ENCODE measurements around the gene SMIM29.

SMIM29 gene

DNA sequence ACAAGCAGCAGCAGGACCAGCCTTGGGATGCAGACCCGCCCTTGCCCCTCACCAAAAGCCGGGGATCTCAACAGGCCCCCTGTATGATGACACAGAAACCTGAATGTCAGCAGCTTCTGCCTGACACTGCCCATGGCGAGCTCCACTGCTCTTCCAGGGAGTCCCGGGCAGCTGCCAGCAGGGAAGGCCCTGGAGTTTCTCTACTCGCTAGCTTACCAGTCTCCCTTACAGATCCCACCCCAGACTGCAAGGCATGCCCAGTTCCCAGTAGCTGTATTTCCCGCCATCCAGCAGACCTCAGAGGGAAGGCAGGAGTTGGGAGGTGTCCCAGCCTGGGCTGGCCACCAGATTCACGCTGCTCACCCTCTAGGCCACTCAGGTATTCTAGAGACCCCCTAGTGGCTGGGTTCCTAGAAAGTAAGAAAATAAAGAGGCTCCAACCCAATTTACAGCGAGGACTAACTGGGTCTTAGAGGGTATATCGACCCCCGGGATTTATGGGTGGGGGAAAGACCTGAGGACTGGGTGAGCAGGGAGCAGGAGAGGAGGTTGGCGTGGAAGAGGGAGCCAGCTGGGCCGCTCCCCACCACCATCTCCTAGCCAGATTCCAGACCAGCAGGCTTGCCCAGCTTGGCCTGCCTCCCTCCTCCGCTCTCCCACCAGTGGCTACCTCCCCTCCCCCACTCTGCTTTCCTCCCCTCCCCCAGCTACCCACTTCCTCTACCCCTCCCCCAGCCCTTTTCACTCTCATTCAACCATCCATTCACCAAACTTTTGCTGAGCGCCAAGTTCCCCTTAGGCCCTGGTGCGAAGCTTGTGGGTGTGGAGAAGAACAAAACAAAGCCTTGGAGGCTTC is 21.8 kb downstream of the SMIM29 start:
- no peak for DNase-seq (ENCODE audit: low read depth in 2 of 2)

DNA sequence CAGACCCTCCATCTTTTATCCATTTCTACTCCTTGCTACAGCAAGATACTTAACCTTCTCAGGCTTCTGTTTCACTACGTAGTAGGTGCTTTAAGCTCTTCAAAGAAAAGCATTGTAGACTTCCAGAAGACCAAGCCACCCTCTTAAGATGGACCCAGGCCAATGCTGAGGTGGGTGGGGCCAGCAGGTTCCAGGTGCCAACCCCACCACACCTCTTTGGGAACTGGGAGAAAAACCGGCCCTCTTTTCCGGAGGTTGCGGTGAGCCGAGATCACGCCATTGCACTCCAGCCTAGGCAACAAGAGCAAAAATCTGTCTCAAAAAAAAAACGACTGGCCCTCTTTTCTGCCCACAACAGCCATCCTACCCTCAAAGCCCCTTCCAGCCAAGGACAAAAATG is 22.7 kb downstream of the SMIM29 start:
- no peak for DNase-seq (ENCODE audit: low read depth in 2 of 2)

DNA sequence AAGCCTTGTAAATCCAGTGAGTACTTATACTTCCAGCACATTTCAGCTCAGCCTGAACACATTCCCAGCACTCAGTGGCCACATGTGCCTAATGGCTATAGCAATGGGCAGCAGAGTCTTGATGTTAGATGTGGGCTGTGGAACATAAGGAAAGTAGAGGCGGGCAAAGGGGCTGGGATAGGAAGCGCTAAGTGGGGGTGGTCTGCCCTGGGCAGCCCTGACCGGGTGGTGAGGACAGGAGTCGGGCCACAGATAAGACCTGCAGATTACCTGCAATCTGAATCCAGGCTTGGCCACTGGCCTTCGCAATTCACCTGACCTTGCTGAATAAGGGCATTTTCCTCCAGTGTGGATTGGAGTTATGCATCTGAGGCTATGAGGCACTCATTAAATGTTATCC is 23.3 kb downstream of the SMIM29 start:
- DNase-seq (ENCODE audit: low read depth in 2 of 2): no peak

DNA sequence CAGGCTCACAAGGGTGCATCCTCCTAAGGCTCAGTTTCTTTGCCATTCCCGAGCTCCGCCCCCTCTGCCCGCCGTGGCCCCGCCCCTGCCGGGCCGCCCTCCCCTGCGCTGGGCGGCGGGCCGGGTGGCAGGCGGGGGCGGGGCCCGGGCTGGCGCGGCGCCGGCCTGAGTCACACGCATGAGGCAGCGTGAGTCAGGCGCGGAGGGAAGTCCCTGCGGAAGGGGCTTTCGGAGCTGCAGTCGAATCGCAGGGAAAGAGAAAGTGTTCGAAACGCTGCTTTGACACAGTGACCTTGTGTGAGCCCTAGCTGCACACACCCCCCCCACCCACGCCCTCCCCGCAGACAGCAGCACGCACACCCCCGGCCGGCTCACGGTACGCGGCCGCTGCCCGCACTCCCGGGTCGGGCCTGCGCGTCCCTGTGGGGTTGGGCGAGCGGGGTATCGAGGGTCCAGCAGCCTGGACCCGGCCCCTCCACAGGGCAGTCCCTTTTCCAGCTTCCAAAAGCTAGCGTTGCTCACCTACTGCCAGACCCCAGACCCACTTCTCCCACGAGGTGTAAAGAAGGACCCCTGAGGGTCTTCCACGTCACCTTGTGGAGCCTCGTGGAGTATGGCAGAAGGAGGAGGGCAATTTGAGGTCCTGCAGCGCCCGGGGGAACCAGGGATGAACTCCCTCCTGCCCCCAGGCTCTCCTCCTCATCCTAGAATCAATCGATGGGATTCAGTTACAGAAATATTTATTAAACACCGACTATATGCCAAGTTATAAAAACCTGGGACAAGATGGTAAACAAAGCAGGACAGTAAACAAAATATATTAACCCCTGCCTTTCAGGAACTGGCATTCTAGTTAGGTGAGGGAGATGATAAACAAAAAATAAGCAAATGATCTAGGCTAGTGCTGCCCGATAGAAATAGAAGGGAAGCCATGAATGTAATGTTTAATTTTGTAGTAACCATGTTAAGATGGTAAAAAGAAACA is 24.6 kb downstream of the SMIM29 start:
- peak; percentile 92 for DNase-seq (ENCODE audit: low read depth in 2 of 2)

DNA sequence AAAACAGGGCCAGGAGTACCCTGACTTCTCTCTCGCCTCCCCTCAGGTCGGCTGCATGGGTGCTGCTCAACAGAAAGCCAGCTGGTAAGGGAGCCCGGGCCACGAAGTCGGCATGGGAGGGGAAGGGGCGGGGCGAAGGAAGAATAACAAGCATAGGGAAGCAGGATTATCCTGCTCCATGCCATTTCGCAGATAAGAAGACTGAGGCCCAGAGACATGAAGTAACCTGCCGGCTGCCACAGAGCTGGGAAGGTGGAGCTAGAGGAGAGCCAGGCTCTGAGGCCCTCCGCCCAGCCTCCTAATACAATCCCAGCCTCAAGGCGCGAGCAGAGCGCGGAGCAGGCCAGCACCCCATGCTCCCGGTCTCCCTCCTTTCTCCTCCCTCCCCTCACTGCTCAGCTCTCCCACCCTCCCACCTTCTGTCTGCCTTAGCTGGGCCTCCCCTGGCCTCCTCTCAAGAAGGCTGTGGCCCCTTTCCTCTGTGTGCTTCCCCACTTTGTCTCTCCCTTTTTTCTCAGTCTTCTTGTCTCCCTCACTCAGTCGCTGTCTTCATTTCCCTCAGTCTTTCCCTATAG is 25.3 kb downstream of the SMIM29 start:
- DNase-seq (ENCODE audit: low read depth in 2 of 2): no peak

DNA sequence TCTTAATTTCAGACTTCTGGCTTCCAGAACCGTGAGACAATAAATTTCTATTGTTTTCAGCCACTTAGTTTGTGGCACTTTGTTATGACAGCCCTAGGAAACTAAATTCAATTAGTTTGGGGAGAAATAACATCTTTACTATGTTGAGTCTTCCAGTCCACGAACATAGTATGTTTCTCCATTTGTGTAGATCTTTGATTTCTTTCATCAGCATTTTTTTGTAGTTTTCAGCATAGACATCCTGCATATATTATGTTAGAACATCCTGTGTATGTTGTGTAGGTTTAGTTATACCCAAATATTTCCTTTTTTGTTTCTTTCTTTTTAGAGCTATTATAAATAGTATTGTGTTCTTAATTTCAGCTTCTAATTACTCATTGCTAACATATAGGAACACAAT is 30.1 kb downstream of the SMIM29 start:
- DNase-seq (ENCODE audit: low read depth in 2 of 2): no peak

DNA sequence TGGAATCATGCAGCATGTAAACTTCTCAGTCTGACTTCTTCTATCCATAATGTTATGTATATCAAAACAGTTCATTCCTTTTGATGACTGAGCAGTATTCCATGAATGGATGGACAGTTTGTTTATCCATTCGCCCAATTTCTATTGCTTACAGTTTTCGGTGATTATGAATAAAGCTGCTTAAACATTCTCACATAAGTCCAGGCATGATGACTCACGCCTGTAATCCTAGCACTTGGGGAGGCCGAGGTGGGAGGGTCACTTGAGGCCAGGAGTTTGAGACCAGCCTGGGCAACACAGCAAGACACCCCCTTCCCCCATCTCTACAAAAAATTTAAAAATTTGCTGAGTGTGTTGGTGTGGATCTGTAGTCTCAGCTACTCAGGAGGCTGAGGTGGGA is 35.0 kb downstream of the SMIM29 start:
- DNase-seq (ENCODE audit: low read depth in 2 of 2): no peak

DNA sequence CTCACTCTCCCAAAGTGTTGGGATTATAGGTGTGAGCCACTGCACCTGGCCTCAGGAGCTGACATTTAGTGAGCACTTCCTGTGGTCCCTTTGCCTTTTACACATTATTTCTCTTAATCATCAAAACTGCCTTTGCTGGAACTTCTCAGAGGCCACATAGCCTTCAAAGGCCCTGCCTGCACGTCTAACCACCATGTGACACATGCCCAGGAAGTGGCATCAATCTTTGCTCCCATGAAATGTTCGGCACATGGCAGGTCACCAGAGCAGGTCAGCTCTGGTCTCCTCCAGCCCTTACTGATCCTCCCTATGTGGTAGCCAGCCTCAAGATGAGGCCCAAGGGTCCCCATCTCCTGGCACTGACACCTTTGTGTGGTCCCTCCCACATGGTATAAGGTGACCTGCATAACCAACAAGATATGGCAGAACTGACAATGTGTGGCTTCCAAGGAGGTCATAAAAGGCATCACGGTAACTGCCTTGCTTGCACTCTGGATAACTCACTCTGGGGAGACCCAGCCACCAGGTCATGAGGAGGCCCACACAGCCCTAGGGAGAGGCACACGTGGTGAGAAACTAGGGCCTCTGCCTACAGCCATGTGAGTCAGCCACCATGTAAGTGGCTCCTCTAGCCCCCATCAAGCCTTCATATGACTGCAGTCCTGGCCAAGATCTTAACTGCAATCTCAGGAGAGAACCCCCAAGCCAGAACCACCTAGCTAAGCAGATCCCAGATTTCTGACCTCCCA is 40.9 kb downstream of the SMIM29 start:
- DNase-seq (ENCODE audit: low read depth in 2 of 2): peak in 1 of 2 donors; percentile 41

DNA sequence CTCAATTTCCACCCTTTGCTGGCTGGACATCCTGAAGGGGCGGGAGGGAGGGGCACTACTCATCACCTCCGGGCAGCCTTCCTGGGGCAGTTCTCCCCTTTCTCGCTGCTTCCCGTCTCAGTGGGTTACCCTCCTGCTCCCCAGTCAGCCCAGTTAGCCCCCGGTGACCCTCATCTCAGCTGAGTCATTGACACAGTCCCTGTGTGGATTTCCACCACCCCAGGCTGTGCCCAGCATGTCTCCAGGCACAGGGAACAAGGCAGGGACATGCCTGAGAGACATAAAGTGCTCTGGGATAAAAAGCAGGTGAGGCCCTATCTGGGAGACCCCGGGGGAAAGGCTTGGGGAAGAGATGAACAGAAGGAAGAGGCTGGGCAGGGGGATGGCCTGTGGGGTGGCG is 42.1 kb downstream of the SMIM29 start:
- no peak for DNase-seq (ENCODE audit: low read depth in 2 of 2)

DNA sequence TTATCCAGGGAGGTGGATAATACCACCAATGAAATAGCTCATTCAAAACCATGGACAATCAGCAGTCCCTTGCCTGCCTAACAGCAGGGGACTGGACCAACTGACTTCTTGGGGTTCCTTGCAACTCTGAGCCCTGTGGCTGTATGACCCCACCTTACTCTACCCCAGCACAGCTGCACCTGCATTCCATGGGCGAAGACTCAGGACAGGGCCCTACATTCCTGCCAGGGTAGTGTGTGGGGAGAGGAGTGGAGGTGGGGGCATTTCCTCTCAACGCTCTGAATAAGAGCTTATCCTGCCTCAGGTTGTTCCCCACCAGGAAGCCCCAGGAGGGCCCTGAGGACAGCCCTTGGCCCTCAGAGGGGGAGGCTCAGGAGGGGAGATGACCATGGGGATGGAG is 42.9 kb downstream of the SMIM29 start:
- no peak for DNase-seq (ENCODE audit: low read depth in 2 of 2)

DNA sequence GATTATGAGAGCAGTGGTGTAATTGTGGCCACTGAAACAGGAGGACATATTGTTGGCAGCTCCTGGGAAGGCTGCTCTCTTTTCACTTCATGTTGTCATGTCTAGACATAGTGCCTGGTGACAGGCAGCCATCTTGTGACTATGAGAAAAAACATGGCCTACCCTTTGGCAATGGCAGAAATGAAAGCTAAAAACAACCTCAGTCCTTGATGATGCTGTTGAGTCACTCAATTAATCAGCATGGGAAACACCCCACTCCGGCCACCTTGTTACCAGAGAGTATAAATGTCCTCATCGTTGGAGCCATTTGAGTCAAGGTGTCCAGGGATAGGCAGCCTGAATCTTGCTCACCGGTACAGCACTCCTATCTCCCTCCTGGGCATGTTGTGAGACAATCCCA is 43.3 kb downstream of the SMIM29 start:
- DNase-seq (ENCODE audit: low read depth in 2 of 2): no peak

DNA sequence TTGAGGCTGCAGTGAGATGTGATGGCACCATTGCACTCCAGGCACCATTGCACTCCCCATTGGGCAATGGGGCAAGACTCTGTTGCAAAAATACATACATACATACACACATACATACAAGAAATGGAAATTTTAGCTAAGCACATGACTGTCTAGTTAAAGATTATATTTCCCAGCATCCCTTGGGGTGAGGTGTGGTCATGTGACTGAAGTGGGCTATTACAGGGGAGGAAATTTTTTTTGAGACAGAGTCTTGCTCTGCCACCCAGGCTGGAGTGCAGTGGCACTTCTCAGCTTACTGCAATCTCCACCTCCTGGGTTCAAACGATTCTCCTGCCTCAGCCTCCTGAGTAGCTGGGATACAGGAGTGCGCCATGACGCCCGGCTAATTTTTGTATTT is 44.1 kb downstream of the SMIM29 start:
- DNase-seq (ENCODE audit: low read depth in 2 of 2): no peak

DNA sequence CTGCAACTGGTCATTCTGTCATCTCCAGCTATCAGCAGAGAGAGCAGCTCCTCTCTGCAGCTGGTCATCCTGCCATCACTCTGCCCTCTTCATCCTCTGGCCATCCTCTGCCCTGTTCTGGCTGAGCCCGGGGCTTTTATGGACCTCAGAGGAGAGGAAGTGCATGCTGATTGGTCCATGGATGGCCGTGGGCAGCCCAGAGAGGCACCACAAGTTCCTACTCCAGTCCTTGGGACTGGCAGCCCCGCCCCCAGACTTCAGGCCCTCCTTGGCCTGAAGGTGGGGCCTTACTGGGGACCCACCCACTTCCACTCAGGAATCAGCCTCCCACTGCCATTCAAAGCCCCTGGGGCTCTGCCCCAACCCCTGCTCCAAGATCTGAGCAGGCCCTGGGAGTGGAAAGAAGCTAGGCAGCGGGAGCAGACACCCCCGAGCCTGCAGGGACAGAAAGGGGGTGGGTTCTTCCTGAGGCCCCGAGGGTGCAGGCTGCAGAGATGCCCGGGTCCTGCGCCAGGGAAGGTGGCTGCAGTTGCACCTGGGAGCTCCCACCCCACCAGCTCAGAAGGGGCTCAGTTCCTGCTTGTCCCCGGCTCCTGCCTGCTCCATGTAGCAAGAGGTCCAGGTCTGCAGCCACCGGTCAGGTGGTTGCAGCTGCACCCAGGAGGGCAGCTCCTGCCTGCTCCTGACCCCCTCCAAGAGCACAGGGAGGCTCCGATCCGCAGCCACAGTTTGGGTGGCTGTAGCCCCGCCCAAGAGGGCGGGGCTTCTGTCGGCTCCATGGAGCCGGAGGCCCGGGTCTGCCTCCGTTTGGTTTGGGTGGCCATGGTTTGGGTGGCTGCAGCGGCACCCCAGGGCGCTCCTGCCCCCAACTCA is 46.2 kb downstream of the SMIM29 start:
- no peak for DNase-seq (ENCODE audit: low read depth in 2 of 2)

DNA sequence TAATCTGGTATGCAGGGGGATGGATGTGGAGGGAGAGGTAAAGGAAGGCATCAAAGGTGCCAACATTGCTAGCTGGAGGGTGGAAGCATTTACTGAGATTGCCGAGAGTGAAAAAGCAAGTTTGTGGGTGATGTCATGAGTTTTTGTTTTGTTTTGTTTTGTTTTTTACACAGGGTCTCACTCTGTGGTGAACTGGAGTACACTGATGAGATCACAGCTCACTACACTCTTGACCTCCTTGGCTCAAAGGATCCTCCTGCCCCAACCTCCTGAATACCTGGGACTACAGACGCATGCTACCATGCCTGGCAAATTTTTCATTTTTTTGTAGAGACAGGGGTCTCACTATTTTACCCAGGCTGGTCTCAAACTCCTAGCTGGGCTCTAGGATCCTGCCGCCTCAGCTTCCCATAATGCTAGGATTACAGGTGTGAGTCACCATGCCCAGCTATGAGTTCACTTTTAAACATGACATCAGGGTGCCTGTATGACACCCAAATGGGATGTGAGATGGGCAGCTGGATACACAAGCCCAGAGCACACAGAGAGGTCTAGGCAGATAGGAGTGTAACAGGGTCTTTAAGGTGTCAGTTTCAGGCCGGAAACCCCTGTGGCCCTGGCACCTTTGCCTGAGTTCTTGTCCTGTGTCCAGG is 47.2 kb downstream of the SMIM29 start:
- DNase-seq (ENCODE audit: low read depth in 2 of 2): no peak

DNA sequence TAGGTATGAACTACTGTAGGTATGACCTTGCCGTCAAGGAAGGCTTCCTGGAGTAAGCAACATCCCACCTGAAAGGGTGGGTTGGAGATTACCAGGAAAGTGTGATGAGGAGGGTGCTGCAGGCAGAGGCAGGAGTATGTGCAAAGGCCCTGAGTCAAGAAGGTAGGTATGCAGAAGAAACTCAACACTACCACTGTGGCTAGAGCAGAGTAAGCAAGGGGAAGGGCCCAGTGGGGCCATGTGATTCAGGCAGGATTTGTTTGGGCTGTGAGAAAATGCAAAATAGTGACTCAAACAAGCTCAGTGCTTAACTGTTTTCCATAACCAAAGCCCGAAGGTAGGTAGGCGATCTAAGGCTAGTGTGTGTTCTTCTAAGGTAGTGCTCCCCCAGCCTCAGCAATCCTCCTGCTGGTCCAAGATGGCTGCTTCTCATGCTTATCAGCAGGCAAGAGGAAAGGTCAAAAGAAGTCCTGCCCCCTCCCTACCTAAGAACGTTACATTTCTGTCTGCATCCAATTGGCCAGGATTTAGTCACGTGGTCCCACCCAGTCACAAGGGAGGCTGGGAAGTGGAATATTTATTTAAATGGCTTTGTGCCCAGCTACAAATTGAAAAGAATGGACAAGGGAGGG is 48.4 kb downstream of the SMIM29 start:
- no peak for DNase-seq (ENCODE audit: low read depth in 2 of 2)

DNA sequence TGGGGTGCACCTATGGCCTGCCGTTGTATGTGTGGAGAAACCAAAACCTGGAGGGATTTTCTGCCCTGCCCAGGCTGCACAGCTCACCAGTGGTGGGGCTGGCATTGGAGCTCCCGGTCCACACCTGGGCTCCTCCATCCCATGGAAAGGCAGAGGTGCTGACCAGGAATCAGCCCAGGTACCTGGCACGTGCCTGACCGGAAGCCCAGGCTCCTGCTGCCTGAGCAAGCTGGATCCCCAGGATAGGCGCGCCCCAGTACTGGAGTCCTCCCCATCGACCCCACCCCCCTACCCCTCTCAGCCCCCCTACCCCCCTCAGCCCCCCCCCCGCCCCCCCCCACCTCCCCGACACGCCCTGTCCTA is 52.0 kb downstream of the SMIM29 start:
- DNase-seq (ENCODE audit: low read depth in 2 of 2): no peak

All from stimulated activated CD8-positive, alpha-beta memory T cell treated with anti-CD3 and anti-CD28 coated beads, Interleukin-2, amount 100 ng/mL, for 48 hours (primary cell).